ENCODE data around the gene ATP9A.

- TF ChIP-seq EZH2 (IDR thresholded peaks at IDR 0.05): no peak
- TF ChIP-seq CTCF (IDR thresholded peaks at IDR 0.05): no peak
Observed at GRCh38 chr20:51703400-51704287, 64.5 kb downstream of the ATP9A start.

Data from neural progenitor cell (in vitro differentiated cells).